GM18870 (cell line): Measurements from ENCODE around the gene TSTD1.

Experiments used
- ATAC-seq: cut with Tn5 transposase; IDR thresholded peaks from one replicate; pipeline ENCODE4 v1.9.1; 2021; ENCODE audit warnings: moderate library complexity; ENCODE audit not compliant: unreplicated experiment

TSTD1 gene, protein sequence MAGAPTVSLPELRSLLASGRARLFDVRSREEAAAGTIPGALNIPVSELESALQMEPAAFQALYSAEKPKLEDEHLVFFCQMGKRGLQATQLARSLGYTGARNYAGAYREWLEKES

DNA sequence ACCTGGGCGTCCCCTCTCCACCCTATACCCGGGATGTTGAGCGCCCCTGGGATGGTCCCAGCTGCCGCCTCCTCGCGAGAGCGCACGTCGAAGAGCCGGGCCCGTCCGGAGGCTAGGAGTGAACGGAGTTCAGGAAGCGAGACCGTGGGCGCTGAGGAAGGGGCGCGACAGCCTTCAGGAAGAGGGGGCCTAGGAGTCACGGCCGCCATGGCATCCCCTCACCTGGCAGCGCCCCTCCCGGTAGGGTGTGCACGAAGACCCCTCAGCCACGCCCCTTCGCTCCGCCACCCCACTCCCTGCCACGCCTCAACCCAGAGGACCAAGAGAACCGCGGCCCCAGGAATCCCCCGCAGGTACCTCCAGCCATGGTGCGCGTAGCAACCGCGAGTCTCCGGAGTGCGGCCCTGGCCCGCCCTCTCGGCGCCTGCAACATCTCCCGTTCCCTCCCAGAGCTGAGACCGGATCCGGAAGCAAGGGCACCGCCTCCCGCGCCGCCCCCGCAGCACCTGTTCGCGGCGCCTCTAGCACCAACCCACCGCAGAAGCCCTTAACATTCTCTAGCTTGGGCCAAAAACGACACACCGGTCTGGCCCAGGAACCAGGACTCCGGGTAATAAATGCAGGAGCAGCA is at the start of gene TSTD1:
TSS of gene TSTD1 (minus strand) at position 442 of the 631 bp plus-strand sequence. CDS start at position 367, 75 bp downstream.
- peak; percentile 65 for ATAC-seq

DNA sequence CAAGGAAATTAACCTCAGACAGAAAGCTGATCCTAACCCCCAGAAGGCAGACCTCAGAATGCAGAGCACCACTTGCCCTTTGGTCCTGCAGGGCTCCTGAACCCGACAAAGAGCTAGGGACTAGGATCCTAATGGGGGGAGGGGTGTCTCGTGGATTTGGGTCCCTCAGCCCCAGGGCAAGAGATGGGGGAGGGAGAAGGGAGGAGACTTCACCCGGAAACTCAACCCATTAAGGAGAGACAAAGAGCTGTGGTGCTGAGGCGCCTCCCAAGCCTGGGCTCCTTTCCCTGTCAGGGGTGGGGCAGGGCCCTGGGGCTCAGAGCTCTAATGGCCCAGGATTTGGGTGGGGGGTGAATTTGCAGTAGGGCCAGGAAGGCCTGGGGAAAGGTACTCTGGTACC is 47.7 kb upstream of the TSTD1 start:
- ATAC-seq, result no peak

DNA sequence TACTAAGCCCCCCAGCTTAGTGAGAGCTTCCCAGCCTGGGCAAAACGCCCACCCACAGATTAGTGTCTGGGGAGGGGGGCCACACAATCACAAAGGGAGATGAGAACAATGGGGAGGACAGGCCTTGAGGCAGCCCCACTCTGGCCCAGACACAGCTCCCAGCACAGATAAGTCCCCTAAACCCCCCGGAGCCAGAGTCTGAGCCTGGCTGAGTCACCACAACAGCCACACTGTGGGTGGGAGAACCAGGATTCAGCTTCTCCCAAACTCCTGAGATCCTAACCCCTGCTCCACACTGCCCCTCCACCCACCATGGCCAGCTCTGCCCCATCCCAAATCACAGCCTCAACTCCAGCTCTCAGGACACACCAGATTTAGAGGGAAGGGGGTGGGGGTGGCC is 46.4 kb upstream of the TSTD1 start:
- ATAC-seq, result no peak

DNA sequence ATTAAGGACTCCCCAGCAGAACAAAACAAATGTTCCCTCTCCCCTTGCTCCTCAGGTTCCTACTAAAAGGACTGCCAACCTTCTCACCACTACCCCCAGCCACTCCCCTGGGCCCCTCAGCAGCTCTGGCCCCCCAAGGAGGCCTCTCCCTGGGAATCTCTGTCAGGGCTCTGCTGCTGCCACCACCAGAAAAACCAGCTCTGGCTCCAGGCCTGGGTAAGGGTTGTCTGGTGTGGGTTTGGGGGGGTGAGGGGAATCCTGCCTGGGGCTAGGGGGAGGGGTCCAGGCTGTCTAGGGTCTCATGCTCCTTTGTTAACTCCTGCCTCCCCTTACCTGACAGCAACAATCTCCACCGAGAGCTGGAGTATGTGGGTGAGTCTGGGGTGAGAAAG is 45.8 kb upstream of the TSTD1 start:
- no peak for ATAC-seq

DNA sequence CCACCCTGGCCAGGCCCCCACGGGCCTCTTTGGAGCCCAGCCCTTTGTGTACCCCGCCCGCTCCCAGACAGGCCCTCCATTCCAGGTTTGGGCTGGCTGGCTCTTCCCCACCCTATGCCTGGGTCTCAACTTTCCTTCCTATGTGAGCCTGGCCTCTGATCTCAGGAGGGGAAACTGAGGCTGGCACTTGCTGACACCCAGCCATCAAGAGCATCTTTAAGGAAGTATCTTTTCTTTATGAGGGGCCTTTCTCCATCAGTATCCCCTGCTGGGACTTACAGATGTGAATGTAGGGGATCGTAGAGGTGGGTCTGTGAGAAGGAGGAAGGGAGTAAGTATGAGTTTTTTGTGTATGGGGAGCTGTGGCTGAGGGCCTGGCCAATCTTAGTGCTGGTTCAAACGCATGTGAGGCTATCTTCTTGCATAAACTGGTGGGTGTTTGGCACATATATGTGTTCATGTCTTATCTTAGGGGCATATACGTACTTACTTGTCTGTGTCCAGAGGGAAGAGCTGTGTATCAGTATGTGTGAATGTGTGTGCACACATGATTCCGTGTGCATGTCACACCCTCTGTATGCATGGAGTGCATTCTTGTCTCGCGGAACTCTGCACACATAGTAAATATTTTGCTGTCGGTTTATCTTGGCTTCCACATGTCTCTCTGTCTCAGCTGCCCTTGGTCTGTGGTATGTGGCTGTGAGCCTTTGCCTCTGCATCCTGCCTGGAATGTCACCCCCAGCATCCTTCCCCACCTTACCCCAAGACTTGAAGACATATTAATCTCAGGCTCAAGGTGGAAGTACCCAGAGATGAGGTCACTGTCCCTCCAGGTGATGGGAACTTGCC is 45.2 kb upstream of the TSTD1 start:
- ATAC-seq, result no peak

DNA sequence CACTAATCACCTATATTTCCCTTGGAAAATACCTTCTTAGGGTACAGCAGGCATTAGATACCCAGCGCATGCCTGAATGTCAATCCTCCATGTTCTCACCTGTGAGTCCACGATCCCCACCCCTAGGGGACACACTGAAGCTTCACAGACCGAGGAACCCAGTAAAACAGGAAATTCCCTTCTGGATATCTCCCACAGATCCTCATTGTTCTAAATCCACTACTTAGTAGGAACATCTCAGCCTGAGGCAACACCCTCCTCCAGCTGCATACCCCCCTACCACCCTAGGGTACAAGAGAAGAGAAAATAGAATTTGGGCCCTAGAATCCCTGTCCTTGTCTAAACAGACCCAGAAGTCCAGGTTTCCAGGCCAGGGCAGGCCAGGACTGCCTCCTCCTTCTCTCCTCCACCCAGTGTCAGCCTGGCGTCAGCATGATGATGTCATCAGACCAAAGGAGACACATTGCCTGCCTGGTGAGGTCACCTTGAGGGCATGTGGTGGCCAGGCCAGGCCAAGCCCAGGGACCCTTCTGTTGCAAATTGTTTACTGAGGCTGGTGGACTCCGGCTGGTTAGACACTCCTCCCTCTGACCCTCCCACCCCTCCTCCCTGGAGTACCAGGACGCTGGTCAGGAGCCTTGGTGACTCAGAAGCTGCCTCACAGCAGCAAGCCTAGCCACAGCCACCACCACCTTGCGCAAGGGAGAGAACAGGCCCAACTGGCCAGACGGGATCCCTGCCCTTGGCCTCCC is 44.4 kb upstream of the TSTD1 start:
- ATAC-seq, result no peak

DNA sequence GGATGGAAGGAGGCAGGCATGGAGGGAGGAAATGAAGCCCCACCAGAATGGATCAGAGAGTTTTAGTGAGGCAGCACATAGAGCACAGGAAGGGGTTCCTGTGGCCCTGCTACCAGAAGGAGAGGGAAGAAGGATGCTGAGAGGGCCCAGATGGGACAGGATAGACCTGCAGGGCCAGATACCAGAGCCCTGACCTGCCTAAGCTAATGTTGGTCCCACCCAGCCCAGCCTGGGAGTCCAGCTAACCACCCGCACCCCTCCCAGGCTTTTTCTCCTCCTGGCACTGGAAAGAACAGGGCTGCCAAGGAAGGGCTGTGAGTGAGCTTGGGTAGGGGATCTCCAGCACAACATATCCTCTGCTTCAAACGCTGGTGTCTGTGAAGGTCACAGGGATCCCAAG is 43.7 kb upstream of the TSTD1 start:
- ATAC-seq, result no peak

DNA sequence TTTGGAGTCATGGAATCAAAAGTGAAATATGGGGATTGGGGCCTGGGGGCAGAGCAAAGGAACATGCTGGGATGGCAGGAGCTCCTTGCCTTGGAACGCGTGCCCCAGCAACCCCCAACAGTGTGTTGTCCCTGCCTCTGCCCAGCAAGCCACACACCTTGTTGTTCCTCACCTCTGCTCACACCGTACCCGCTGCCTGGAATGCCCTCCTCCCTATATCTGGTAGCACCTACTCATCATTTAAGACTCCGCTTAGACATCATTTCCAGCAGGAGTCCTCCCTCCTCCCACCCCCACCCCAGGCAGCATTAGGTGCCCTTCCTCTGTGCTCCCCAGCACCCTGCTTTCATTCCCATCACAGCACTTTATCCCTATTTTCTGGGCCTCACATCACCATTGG is 42.8 kb upstream of the TSTD1 start:
- no peak for ATAC-seq

DNA sequence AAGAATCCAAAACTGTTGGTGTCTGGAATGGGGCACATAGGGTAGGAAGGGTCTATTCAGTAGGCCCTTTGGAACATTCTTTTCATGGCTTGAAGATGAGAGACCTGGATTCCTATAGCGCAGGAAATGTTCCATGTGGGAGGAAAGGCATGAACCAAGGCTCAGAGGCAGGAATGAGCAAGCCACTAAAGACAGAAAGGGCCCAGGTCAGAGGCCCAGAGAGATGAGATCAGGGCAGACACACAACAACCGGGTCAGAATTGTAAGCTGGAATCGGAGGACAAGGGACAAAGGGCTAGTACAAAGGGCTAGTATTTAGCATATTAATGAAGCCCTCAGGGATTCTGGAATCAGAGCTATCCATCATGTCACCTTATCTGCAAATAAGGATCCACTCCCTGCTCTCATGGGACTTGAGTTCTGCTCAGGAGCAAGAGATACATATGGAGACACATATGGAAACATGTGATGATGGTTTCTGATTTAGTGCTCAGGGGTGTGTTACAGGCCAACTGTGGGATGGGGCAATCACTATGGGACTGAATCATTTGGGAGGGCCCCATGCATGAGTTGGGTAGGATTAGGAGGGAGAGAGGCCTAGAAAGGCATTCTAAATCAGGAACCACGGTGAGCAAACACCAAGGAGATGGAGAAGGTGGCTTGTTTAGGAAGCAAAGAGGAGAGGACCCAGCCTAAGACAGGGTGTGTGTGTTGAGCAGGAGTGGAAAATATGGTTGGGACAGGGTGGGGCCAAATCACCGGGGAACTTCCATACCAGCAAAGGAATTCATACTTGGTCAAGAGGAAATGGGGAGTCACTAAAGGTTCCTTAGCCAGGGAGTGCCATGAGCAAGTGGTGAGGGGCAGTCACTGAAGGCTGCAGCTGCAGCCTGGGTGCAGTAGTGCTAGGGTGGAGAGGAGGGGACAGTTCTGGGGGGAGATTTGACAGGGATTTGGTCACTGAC is 42.0 kb upstream of the TSTD1 start:
- ATAC-seq, result no peak

DNA sequence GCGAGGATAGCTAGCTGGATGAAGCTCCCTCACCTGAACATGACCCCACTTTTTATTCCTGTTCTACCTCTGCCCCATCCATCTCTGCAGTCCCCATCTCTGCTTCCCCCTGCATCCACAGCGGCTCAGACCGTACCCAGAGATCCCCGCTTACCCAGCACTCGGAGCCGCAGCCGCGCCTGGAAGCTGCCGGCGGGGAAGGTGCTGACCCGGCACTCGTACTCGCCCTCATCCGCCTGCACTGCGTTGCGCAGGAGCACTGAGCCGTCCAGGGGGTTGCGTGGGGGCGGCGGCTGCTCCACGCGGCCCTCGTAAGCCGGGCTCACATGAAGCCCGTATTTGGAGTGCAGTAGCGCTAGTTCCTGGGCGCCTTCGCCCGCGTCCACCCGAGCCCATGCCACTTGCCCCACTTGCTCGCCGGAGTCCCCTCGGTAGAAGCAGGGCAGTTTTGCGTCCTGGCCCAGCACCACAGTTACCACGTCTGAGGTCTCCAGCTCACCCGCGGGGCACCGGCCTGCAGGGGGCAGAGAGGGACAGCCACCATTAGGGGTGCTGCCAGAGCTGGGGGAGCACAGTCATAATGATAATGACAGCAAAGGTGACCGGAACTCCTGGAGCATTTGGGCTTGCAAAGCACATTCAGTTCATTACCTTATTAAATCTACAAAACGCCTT is 40.8 kb upstream of the TSTD1 start:
- ATAC-seq, result no peak

DNA sequence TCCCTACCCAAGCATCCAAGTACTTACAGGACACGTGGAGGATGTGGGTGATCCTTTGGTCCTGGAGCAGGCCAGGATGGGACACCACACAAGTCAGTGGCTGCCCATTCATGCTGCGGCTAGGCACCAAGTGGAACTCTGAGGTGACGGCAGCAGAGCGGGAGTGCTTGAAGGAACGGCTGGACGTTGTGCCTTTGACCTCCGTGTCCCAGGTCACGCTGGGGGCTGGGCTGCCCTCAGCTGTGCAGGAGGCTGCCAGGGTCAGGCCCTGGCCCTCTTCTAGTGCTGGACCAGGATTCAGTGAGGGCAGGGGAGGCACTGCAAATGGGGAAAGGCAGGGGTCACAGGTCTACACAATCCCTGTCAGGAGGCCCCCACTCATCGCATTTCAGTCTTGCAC is 38.7 kb upstream of the TSTD1 start:
- ATAC-seq, result no peak

DNA sequence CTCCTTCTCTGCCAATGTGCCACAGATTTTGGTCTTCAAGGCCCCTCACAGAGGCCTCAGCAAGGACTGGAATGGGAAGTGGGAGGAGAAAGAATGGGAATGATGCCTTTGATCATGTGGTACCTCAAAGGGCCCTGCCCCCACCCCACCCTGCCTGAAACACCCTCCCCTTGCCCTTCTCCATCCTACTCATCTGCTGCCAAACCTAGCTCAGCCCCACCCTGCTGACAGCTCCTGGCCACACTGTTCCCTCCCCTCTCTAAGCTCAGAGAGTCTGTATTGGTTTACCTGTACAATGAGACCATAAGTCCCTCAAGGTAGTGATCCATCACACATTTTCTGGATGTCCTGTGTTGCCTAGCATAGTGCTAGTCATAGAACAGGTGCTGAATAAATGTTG is 37.6 kb upstream of the TSTD1 start:
- no peak for ATAC-seq

DNA sequence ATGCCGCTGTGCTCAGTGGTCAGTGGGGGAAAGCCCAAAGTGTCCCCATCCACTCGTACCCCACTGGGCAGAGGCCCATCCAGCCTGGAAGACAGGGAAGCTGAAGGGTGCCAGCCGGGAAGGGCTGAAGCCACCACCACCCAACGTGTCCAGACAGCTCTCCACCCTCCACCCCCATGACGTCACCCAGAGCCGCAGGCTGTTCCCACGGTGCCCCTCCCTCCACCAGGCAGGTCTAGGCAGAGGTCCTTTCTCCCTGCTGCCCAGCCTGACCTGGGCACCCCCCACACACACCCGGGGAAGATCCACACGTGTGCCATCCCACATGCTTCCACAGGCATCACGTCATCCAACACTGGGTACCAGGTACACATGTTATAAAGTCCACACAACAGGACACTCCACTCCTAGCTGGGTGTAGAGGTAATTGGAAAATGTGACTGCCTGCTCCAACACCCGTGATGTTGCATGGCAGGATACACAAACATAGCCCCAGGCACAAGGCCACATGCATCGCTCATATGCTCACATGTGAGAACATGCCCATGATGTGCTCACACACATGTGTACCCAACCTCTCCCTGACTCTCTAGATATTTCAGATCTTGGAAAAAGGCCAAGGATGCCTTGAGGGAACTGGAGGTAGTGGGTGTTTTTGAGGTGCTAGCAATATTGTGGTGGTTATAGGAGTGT is 36.1 kb upstream of the TSTD1 start:
- no peak for ATAC-seq

DNA sequence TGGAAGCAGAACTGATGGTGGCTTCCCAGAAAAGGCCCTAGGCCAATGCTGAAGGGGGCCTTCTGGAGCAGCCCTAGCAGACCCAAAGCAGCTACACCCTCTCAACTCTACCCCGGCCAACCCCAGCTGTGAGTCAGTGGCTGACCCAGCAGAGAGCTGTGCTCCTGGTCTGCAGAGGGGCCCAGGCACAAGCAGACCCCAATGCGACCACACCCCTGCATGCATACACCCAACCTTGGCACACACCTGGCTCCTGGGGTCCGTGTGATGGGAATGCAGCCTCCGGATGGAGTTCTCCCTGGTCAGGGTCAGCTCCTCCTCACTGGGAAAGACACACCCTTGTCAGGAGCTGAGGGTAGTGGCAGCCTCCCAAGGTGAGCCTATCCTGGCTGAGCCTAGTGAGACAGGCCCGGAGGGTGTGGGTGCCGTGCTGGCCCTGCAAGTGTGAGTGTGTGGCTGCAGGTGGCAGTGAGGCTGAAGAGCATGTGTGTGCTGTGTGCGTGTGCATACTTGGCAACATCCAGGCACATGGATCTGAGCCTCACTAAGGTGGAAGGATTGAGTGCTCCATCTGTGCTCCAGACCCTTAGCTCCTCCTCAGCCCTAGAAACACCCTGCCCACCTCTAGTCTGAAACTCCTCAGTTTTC is 34.8 kb upstream of the TSTD1 start:
- ATAC-seq, result no peak

DNA sequence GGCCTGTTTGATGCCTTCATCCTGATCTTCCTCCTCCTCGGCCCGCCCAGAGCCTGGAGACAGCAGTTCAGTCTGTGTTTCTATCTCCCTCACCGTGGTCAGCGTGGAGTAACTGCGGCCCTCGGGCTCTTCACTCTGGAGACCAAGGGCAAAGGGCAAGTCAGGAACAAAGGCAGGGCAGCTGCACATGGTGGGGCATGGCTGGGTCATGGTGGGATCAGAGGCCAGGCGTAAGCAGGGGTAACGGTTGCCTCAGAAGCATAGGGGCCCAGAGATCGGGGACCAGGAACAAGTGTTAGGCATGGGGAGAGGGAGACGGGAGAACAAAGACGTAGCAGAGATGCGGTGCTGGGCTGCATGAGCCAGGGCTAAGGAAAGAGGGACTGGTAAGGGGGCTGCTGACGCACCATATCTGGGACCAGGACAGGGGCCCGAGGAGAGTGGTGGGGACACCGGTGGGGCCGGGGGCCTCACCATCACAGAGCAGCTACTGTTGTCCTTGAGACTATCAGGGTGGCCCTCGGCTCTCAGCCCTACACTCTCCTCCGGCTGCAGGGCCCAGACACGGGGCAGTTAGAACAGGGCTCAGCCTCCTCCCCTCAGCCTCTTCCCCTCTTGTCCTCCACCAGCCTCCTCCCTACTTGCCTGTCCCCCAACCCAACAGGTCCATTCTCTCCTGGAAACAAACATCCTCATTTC is 34.1 kb upstream of the TSTD1 start:
- no peak for ATAC-seq

DNA sequence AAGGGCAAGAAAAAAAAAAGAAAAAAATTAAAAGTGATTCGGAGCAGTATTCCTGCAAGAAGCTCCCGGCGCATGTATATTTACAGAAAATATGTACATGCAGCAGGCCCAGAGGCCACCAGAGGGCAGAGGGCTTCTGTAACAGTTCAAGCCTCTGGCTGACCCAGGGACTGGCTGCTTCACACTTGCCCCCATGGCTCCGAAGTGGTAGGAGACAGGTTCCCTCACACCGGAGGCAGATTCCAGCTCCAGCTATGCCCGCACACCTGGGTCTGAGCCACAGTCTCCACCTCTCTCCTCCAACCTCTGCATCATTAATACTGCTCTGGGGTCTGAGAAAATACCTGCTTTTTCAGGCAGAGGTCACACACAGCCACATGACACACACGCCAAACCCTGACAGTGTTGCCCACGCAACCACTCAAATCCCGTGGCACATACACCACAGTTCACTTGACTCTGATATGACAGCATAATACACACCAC is 33.2 kb upstream of the TSTD1 start:
- no peak for ATAC-seq

DNA sequence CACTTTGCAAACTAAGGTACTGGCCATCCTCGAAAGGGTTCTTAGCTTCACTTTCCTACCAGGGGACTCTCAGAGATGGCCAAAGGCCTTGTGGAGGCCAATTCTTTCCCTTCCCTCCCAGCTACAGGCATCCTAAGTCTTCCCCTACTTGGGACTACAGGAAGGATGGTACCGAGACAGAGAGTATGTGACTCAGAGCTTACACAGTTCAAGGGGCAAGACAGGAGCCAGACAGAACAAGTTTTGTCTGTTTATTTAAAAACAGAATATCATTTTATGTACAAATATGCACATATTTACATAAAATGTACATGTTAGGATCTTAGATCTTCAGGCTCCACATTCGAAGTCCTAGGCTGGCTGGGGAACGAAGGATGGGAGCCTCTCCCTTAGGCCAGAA is 32.0 kb upstream of the TSTD1 start:
- no peak for ATAC-seq

DNA sequence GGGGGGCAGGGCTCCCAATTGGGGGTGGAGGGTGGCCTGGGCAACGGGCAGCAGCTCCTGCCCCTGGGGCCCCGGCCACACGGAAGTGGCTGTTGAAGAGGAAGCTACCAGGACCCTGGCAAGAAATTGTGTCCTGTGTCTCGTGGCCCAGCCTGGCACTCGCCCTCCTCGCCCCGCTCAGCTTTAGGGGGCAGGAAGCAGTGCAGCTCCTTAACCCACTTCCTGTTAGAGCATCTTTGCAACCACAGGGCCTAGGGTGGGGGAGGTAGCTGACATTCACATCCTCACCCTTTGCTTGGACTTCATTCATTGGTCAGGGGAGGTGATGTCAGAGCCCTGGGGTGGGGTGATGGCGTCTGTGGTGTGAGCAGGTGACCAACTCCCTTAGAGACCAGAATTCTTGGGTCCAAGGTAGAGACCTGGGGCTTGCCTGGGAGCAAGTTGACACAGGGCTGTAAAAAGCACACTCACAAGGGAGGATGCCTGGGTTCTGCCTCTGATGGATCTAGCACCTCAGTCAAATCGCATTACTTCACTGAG is 31.0 kb upstream of the TSTD1 start, which contains the start of gene ARHGAP30:
TSS of gene ARHGAP30 (minus strand) at position 161 of the 540 bp plus-strand sequence. CDS start 267 bp downstream, outside the sequence.
- ATAC-seq, result peak; percentile 79
